Ascending aorta (tissue), 2 donors: Measurements from ENCODE around the gene SYT9. TPM values are rescaled to one million over a fixed set of nuclear protein-coding genes. Genes with fewer than 3 reads are reported as not detected.
A peak's percentile ranks its signal among the peaks of the same experiment; 100 is the strongest.

Source experiments
- DNase-seq, 2 donors: peaks; one replicate each; pipeline ENCODE4 v3.0.0-alpha.2; 2019; ENCODE audit warnings: low spot score in 2 of 2
- H3K27ac ChIP-seq, 2 donors: fragments of 200-600 bp; sonication (generic); one replicate each; pipeline ENCODE4 v1.5.1; 2016 to 2017; ENCODE audit warnings: mild to moderate bottlenecking in 1 of 2
- H3K27me3 ChIP-seq: fragments of 200-600 bp; sonication (generic); one replicate; pipeline ENCODE4 v1.5.1; 2017
- H3K36me3 ChIP-seq, 2 donors: fragments of 200-600 bp; sonication (generic); one replicate each; pipeline ENCODE4 v1.5.1; 2016
- H3K4me1 ChIP-seq, 2 donors: fragments of 200-600 bp; sonication (generic); one replicate each; pipeline ENCODE4 v1.5.1; 2016 to 2017; ENCODE audit warnings: mild to moderate bottlenecking in 1 of 2
- H3K4me3 ChIP-seq, 2 donors: fragments of 200-600 bp; sonication (generic); one replicate each; pipeline ENCODE4 v1.5.1; 2016 to 2017; ENCODE audit warnings: mild to moderate bottlenecking in 1 of 2
- H3K9me3 ChIP-seq, 2 donors: fragments of 200-600 bp; sonication (generic); one replicate each; pipeline ENCODE4 v1.5.1; 2016
- intact Hi-C: fragments of 100-400 bp; cut with DNase I; formaldehyde crosslinking; loops from one replicate; pipeline ENCODE4 v1.15.1; 2023
- total RNA-seq: library from RNA; depleted of rRNA; stranded (reverse); fragments of >200 nt; gene quantifications from one replicate; pipeline ENCODE4 v1.1.0, GENCODE V29; 2016
- TF ChIP-seq, protein P1 (sequence below), 3 experiments: fragments of 200-600 bp in 2 of 3; fragments of 450-650 bp in 1 of 3; sonication (generic) in 2 of 3; IDR thresholded peaks; one replicate each; pipeline ENCODE4 v1.5.1; 2016 to 2019; ENCODE audit warnings: antibody characterized with exemption in 3 of 3, mild to moderate bottlenecking in 1 of 3, moderate library complexity in 1 of 3

The SYT9 gene
- total RNA-seq, 1 donor from 2014 or later, result 3.1 TPM

DNA sequence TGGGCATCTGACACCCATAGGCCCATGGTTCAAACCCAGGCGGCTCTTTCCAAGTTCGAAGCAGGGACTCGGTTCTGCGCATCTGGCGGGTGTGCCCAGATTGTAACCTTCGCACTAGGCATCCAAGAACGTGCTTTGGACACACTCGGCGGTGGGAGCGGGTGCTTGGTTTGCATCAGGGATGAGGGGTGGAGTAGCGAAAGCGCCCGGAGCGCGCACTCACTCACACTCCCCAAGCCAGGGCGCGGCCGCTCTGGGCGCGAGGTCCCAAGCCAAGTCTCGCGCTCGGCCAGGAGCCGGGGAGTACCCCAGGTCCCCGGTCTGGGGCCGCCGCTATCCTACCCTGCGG lies 243 bp upstream of the SYT9 start:
- H3K4me3 ChIP-seq, result peak overlapping the region; percentile 56 to 71
- no peak for DNase-seq
- TF ChIP-seq, protein P1, sequence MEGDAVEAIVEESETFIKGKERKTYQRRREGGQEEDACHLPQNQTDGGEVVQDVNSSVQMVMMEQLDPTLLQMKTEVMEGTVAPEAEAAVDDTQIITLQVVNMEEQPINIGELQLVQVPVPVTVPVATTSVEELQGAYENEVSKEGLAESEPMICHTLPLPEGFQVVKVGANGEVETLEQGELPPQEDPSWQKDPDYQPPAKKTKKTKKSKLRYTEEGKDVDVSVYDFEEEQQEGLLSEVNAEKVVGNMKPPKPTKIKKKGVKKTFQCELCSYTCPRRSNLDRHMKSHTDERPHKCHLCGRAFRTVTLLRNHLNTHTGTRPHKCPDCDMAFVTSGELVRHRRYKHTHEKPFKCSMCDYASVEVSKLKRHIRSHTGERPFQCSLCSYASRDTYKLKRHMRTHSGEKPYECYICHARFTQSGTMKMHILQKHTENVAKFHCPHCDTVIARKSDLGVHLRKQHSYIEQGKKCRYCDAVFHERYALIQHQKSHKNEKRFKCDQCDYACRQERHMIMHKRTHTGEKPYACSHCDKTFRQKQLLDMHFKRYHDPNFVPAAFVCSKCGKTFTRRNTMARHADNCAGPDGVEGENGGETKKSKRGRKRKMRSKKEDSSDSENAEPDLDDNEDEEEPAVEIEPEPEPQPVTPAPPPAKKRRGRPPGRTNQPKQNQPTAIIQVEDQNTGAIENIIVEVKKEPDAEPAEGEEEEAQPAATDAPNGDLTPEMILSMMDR (IDR thresholded peaks at IDR 0.05), result no peak
- no peak overlapping the region for H3K27ac ChIP-seq
- intact Hi-C loops, result no loop called here
- H3K9me3 ChIP-seq, result no peaks in the 10 kb centered on the region
- no peaks in the 10 kb centered on the region for H3K36me3 ChIP-seq
- peaks cover 7 to 10% of the 10 kb centered on the region in 2 donors for H3K4me1 ChIP-seq
- no peaks in the 10 kb centered on the region for H3K27me3 ChIP-seq

DNA sequence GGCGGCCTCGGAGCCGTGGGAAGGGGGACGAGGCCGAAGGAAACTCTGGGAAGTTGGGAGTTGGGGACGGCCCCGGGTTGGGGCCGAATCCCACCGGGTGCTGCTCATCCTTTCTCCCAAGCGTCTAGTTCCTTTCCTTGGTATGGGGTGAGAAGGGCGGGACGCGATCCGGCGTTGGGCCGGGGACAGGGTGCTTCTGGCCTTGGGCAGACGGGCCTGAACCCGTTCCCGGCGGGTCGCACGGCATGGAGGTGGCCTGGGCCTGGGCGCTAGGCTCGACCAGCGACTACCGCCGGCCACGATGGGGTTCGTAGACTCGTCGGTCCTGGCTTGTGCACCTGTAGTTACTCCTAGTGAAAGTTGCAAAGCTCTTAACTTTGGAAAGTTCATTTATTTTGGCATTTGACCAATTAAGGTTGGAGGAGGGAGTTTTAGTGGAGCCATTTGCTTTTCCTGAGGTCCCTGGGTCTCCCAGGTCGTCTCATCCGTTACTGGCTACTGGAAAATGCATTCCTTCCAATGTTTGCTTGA lies 1.0 kb downstream of the SYT9 start:
- DNase-seq, result no peak
- intact Hi-C loops, result no loop called here
- H3K27me3 ChIP-seq, result no peaks in the 10 kb centered on the region

DNA sequence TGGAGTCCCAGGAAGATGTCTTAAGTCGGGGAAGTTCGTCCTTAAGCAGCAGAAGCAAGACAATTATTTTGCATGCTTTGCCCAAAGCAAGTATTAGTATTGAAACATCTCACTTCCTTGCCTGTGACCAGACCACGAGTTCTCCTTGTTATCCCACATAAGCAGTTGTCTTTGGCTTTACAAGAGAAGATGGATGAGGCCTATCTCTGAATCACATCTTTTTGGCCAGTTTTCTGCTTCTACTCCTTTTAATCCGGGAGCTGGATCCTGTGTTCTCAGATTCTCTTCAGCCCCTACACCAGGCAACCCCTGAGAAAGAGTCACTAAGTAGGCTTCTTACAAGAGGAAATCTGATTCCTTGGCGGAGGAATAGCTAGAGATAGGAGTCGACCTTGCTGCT lies 2.1 kb downstream of the SYT9 start:
- H3K9me3 ChIP-seq, result no peaks in the 10 kb centered on the region
- H3K4me3 ChIP-seq, result no peak overlapping the region
- no peaks in the 10 kb centered on the region for H3K27me3 ChIP-seq
- TF ChIP-seq, protein P1 (IDR thresholded peaks at IDR 0.05), result no peak
- no peak overlapping the region for H3K27ac ChIP-seq
- intact Hi-C loops, result no loop called here
- DNase-seq, result no peak
- peaks cover 7 to 10% of the 10 kb centered on the region in 2 donors for H3K4me1 ChIP-seq
- H3K36me3 ChIP-seq, result no peaks in the 10 kb centered on the region

More for the DNA sequence above, 1.0 kb downstream of the SYT9 start:
- Histone ChIP-seq H3K9me3 (no peaks in the 10 kb centered on the region), H3K27ac (no peak overlapping the region), H3K36me3 (no peaks in the 10 kb centered on the region), H3K4me1 (peaks cover 7 to 10% of the 10 kb centered on the region in 2 donors), H3K4me3 (peak overlapping the region; percentile 56 to 71)
- TF ChIP-seq, protein P1 (IDR thresholded peaks at IDR 0.05), result no peak

DNA sequence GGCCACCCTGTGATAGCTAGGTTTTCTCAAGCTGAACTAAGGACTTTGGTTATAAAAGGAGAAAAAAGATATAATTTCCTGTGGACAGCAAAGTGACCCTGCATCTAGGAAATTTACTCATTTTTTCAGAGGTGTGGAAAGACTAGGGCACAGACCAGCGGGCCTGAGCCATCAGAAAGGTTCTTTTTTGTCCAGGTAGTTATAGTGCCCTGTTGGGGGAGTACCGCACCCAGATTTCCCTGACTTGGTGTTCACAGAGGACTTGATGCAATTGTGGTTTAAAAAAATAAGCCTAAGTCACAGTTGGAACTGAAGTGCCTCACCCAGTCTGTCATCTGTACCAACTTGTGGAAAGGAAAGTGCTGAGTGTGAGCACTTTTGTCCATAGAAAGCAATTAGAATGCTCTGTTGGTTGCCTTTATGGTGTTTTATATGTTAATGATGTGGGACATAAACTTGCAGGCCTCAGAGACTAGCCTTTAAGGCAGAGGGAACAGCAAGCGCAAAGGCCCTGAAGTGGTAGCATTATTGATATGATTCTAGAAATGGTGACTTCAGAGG lies 3.1 kb downstream of the SYT9 start:
- TF ChIP-seq, protein P1 (IDR thresholded peaks at IDR 0.05), result no peak
- intact Hi-C loops, result no loop called here
- Histone ChIP-seq H3K9me3 (no peaks in the 10 kb centered on the region), H3K4me1 (peaks cover 7 to 10% of the 10 kb centered on the region in 2 donors), H3K27me3 (no peaks in the 10 kb centered on the region), H3K27ac (no peak overlapping the region), H3K4me3 (no peak overlapping the region), H3K36me3 (no peaks in the 10 kb centered on the region)
- no peak for DNase-seq

DNA sequence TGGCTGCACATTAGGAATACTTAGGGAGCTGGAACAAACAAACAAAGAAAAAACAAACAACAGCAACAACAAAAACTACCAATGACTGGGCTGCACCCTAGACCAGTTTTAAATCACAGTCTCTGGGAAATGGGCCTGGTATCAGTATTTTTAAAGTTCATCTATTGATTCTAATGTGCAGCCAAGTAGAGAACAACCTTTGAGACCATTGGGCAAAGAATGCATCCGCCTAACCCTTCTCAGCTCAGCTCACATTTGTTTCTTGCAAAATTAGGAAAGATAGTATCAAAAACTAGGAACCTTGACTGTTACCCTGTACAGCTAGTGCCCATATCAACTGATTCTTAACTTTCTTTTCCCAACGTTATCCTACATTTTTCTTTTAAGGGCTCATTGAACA lies 5.2 kb downstream of the SYT9 start:
- no peaks in the 10 kb centered on the region for H3K36me3 ChIP-seq
- intact Hi-C loops, result no loop called here
- TF ChIP-seq, protein P1 (IDR thresholded peaks at IDR 0.05), result no peak
- H3K27ac ChIP-seq, result no peak overlapping the region
- H3K27me3 ChIP-seq, result no peaks in the 10 kb centered on the region
- peaks cover 6 to 8% of the 10 kb centered on the region in 2 donors for H3K4me1 ChIP-seq
- no peak overlapping the region for H3K4me3 ChIP-seq
- no peaks in the 10 kb centered on the region for H3K9me3 ChIP-seq
- DNase-seq, result no peak
